Keratinocyte (primary cell): Measurements from ENCODE around the gene PIGL.
"Not testable (repeated sequence)": the region's sequence is repeated elsewhere in the genome, so short reads cannot be mapped to it uniquely, and the experiment has no call there.

ENCODE experiments used
- CTCF ChIP-seq, 3 experiments: IDR thresholded peaks in 1 of 3; conservative IDR thresholded peaks in 1 of 3; optimal IDR thresholded peaks in 1 of 3; 2 replicates in 2 of 3; 3 replicates in 1 of 3; pipeline versions ENCODE3 to v1.5.1; 2011; ENCODE audit warnings: low read length in 3 of 3, mild to moderate bottlenecking in 3 of 3, moderate library complexity in 2 of 3, control low read depth in 1 of 3, inconsistent platforms in 1 of 3; ENCODE audit not compliant: insufficient read depth in 2 of 3; ENCODE audit errors: extremely low read depth in 1 of 3
- EZH2 ChIP-seq: IDR thresholded peaks from one replicate; pipeline ENCODE4 v1.6.1; 2012; ENCODE audit warnings: inconsistent platforms, mild to moderate bottlenecking, low read length, moderate library complexity

GRCh38 chr17:16312061-16312460, 95.1 kb downstream of the PIGL start:
- TF ChIP-seq CTCF (optimal IDR thresholded peaks at IDR 0.05 in 1 of 3, IDR thresholded peaks at IDR 0.05 in 1 of 3, conservative IDR thresholded peaks at IDR 0.05 in 1 of 3; ENCODE audit: extremely low read depth in 1 of 3, insufficient read depth in 2 of 3, low read length in 3 of 3); EZH2: not testable (repeated sequence)
